Fibroblast of lung (primary cell): ENCODE data around the gene MAP2K6.

Source experiments
- CTCF ChIP-seq, 2 donors: IDR thresholded peaks in 1 of 2; conservative IDR thresholded peaks in 1 of 2; 1 replicate in 1 of 2; 2 replicates in 1 of 2; pipeline ENCODE4 v1.5.1; 2011 to 2012; ENCODE audit warnings: low read length in 2 of 2, control low read depth in 1 of 2, inconsistent platforms in 1 of 2, low read depth in 1 of 2, mild to moderate bottlenecking in 1 of 2
- EZH2 ChIP-seq: IDR thresholded peaks from 2 replicates; pipeline ENCODE4 v1.5.1; 2012; ENCODE audit warnings: low read length, control low read depth, mild to moderate bottlenecking; ENCODE audit errors: missing control alignments

GRCh38 chr17:69523244-69523861 lies 108.9 kb downstream of the MAP2K6 start:
- no peak for TF ChIP-seq EZH2
- TF ChIP-seq CTCF (conservative IDR thresholded peaks at IDR 0.05 in 1 of 2, IDR thresholded peaks at IDR 0.05 in 1 of 2; ENCODE audit: low read depth in 1 of 2, low read length in 2 of 2): peak; percentile 82 to 88
